NCI-H82 treated with DMSO at 0.1 percent for 48 hours (cell line): ENCODE measurements around the gene TYW1.
"Not testable (repeated sequence)": the region's sequence is repeated elsewhere in the genome, so short reads cannot be mapped to it uniquely, and the experiment has no call there.

Source experiments
- DNase-seq: peaks from one replicate; lab custom pipeline; 2025; ENCODE audit not compliant: unreplicated experiment; lab: John Stamatoyannopoulos, UW

TYW1 gene

DNA sequence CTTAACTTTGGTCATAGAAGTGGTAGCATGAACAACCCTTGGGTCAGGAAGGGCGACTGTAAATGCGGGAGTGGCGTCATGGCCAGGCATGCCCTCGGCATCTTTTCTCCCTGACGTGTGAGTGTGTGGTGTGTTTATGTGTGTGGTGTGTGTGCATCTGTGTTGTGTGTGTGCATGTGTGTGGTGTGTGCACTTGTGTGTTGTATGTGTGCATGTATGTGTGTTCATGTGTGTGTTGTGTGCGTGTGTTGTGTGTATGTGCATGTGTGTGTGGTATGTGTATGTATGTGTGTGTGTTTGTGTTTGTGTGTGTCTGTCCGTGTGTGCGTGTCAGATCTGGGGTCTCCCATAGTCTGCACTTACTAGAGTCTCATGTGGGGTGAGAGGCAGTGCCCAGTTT lies 192.5 kb downstream of the TYW1 start:
- DNase-seq = not testable (repeated sequence)

DNA sequence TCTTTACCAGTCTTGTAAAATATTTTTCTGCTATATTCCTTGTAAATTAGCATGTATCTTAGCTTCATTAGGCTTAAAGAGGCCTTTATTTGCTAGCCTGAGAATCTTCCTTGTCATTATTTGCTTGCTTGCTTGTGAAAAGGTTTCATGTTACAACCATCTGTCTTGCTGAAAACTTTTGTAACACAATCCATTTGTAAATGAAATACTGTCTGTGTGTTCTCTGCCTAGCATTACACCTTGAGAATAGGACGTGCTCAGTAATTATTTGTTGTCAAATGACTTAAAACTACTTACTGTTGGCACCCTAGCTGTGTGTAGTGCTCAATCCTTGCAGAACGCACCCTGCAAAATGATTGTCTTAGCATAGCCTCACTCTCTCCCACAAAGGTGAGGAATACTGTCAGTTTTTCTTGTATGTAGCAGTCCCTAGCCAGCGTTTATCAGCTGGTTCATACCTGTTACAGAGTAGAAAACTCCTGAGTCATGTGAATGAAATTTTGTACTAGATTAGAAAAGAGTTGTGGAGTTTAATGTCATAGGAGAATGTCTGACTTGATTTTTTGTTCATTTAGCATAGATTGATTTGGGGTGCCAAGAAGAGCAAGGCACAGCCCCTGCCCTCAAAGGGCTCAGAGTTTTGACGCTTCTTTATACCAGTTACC lies 193.3 kb downstream of the TYW1 start:
- not testable (repeated sequence) for DNase-seq

DNA sequence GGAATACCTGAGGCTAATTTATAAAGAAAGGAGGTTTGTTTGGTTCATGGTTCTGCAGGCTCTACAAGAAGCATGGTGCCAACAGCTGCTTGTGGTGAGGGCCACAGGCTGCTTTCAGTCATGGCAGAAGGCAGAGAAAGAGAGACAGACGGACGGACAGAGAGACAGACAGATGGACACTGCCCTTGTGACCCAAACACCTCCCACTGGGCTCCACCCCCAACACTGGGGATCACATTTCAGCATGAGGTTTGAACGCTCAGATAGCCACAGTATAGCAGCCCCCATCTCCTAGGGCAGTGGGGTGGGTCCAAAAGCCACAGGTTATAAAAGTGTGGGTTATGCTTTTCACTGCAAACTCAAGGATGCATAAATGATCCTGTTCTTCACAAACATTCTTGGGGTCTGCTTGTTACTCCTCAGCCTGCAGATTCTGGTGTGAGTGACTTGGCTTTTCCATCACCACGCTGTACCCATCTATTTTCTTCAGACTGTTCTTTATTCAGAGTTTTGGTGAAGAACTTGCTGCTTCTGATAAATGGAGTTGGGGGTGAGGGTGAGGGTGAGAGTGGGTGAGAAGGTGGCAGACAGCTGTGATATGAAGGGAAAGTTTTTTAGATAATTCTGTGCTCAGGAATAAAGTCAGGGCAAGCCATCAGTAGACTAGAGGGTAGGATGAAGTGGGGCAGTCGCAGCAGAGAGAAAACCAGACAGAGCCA lies 194.5 kb downstream of the TYW1 start:
- DNase-seq = not testable (repeated sequence)

DNA sequence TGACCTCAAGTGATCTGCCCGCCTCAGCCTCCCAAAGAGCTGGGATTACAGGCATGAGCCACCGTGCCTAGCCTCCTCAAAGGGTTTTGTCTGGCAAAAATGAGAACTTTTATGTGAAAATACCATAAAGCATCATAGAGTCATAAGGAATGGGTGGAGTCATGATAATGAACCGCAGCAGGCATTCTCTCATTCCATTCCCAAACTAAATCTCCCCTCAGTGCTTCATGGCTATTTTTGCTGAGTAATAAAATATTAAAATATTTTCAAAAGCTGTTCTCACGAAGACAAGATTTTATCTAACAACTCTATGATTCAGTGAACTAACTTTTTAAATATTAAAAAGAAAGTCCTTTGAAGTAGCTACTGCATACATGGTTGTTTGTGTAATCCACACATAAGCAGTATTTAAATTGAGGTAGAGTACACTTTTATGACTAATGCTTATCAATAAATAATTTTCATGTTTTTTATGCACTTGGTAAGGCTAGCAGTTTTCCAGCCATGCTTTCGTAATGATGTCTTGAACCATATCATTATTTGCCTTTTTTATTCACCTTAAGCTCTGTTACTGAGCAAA lies 195.6 kb downstream of the TYW1 start:
- DNase-seq = not testable (repeated sequence)

DNA sequence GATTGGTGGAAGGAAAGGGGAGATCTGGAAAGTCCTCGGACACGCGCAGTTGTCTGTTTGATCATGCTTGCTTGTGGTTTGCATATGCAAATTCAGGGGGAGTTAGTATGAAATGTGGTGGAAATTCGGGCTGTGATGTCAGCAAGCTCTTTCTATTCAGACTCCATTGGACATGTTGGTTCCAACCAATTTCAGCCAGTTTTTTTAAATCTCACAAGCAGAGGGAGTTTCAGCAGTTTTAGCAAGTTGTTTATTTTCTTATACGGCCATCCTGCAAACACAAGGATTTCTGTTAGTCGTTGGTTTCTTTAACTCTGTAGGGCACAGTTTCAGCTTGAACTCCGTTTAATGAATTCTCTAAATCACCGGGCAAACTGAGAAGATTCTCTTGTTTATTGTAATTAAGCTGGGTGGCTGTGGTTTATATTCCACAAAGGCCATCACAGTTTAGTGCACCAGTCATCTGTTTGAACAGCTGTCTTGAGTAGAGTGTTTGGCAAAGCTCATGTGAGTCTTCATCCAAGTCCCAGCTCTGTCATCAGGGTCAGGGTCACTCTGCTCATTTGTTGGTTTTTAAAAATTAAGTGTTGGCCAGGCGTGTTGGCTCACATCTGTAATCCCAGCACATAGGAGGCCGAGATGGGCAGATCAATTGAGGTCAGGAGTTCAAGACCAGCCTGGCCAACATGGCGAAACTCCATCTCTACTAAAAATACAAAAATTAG lies 196.4 kb downstream of the TYW1 start:
- not testable (repeated sequence) for DNase-seq

DNA sequence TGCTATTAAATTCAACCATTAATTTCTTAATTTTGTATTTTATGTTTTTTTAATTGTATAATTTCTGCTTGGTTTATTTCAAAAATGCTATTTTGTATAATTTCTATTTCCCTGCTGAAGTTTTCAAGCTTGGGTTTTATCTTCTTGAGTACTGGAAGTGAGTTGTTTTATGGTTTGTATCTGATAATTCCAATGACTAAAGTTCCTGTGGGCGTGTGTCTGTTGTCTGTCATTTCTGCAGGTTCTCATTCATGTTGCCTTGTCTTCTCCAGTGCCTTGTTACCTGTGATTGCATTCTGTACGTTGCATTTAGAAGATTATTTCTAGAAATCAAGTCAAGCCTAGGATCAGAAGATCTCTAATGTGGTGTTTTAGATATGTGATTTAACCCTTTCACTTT lies 199.5 kb downstream of the TYW1 start:
- DNase-seq = not testable (repeated sequence)

DNA sequence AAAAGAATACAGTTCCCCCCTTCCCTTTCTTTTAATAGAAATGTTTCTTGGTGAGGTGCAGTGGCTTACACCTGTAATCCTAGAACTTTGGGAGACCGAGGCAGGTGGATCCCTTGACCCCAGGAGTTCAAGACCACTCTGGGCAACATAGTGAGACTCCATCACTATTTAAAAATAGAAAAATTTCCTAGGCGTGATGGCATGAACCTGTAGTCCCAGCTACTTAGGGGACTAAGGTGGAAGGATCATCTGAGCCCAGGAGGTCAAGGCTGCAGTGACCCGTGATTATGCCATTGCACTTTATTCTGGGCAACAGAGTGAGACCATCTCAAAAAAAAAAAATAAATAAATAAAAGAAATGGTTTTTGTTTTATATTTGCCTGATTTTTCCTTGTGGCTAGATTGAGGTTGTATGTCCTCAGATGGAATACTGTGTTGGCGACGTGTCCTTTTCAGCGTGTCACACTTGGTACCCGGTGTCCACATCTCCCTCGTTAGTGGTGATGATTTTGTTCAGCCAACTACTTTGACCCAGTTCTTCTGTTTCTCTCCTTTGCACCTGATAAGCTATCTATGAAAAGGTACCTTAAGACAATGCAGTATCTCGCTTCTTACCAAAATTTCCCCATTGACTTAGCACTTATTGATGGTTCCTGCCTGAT lies 202.4 kb downstream of the TYW1 start:
- not testable (repeated sequence) for DNase-seq

DNA sequence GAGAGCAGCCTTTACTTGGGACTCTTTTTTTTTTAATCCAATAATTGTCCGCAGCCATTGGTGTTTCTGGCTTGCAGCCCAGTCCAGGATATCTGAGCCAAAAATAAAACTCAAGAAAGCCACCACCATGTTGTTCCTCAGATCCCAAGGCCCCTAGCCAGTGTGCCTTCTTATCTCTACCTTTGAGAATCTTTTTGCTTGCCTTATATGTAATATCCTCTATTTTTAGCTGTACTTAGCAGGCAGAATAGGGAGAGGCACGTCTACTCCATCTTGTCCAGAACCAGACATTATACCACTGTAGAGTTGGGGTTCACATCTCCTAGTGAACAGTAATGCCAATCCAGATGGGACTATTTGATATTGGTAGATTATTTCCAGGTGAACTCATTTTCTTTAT lies 209.1 kb downstream of the TYW1 start:
- DNase-seq = not testable (repeated sequence)

DNA sequence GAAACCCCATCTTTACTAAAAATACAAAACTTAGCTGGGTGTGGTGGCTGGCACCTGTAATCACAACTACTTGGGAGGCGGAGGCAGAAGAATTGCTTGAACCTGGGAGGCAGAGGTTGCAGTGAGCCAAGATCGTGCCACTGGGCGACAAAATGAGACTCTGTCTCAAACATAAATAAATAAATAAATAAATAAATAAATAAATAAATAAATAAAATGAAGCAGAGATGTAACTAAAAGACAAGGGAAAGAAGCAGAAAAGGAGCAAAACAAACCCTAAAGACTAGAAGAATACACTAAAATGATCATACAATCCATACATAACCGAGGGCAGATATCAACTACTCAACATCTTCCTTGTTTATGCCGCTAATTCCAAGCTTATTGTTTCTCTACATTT lies 209.8 kb downstream of the TYW1 start:
- no peak for DNase-seq

DNA sequence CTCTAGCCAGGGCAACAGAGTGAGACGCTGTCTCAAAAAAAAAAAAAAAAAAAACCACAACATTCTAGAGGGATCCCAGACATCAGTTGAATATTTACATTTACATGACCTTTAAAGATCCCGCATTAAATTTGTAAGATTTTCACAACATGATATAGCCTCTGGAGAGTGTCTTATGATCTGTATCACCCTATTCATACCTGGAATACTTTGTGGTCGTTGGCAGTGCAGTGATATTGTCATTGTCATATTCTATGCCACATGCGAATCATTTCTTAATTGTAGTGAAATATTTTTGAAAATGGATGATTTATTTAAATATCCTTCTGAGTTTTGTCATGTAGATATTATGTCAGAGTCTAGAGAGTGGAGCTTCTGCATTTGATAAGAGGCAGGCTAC lies 212.0 kb downstream of the TYW1 start:
- not testable (repeated sequence) for DNase-seq

DNA sequence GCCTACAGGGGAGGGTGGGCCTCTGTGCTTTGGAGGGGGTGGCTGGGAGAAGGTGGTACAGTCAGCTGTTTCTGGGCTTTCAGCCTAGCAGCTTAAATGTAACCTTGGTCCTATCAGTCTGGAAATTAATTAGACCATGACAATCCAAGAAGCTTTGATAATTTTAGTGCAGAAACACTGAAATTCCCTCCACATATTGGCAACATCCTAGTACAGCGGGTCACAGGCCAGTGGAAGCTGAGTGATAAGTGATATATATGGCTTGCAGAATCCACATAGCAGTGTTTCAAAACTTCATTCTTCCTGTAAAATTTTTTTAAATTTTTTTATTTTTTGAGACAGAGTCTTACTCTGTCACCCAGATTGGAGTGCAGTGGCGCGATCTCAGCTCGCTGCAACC lies 212.6 kb downstream of the TYW1 start:
- no peak for DNase-seq

DNA sequence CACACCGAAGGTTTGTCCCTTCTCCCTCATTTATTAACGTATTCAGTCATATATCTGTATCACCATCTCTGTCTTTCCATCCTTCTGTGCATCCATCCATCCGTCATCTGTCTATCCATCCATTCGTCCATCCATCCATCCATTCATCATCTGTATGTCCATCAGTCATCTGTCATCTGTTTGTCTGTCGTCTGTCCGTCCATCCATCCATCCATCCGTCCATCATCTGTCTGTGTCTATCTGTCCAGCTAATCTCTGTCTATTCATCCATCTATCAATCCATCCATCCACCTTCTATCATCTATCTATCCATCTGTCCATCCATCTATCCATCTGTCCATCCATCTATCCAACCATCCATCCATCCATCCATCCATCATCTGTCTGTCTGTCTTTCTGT lies 213.9 kb downstream of the TYW1 start:
- DNase-seq = no peak

DNA sequence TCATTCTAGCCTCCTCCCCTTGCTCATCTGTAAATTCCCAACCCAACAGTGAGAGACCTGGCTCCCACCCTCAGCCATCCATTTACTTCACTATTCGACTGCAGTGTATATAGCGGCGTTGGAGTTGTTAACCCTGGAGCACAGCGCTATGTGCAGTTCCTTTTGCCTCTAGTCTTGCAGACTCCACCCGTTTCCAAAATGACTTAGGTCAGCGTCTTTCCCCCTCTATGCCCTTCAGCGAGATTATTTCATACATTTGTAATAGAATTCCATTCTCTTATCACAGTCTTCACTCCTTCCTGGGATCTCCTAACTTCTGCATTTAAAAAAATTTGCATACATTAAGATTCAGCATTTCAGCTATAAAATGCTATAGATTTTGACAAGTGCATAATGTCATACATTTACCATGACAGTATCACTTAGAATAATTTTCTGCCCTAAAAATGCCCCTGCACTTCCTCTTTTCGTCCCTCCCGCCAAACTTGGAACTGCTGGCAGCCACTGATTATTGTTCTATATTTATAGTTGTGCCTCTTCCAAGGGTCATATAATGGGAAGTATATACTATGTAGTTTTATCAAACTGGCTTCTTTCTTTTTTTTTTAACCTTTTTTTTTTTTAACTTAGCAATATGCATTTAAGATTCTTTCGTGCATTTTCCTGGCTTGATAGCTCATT lies 215.2 kb downstream of the TYW1 start:
- DNase-seq = not testable (repeated sequence)

DNA sequence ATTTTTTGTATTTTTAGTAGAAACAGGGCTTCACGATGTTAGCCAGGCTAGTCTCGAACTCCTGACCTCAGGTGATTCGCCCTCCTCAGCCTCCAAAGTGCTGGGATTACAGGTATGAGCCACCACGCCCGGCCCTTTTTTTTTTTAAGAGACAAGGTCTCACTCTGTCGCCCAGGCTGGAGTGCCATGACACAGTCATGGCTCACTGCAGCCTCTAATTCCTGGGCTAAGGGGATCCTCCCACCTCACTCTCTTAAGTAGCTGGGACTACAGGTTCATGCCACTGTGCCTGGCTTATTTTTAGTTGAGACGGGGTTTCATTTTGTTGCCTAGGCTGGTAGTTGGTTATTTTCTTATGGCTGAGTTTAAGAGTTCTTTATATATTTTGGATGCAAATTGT lies 216.4 kb downstream of the TYW1 start:
- DNase-seq = not testable (repeated sequence)

DNA sequence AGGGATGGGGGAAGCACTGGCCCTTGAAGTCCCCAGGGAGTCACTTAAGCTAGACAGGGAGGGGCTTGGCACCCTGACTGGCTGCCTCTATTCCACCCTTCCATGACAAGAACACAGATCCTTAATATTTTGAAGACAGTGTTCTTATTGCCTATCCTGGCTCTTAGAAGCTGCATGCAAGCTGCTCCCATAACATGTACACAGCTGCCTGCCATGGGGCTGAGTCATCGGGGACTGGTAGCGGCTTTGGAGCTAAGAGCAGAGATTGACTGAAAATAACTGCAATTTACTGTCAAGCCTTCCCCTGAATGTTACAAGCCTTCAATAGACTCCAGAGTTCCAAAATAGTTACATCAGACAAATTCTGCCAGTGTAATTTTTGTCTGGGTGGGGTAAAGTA lies 226.9 kb downstream of the TYW1 start:
- DNase-seq = not testable (repeated sequence)

DNA sequence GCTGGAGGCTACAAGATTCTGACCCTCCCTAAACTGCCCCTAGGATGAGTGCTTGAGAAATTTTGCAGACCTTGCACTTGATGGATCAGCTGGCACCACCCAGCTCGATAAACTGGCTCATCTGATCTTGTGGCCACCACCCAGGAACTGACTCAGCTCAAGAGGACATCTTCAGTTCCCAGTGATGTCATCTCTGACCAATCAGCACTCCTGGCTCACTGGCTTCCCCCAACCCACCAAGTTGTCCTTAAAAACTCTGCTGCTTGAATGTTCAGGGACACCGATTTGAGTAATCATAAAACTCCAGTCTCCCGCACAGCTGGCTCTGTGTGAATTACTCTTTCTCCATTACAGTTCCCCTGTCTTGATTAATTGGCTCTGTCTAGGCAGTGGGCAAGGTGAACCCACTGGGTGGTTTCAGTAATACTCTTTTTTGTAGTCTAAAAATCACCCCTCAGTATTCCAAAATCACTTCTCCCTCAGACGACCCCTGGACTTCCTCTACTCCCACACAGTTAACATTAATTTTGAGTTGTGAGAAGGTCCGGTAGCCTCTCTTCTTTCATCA lies 229.8 kb downstream of the TYW1 start:
- not testable (repeated sequence) for DNase-seq

DNA sequence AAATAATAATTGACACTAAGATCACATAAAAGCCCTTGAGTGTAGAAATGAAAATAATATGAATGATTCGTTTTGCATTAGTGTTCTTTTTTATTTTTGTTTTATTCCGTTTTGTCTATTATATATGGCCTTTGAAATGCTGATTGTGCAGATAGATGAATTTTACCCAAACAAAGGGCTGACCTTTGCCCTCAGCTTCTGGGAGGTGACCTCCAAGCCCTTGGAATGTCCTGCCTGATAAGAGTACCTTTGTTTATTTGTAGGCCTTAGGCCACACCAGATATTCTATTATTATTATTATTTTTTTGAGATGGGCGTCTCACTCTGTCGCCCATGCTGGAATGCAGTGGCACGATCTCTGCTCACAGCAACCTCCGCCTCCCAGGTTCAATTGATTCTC lies 230.3 kb downstream of the TYW1 start:
- not testable (repeated sequence) for DNase-seq

DNA sequence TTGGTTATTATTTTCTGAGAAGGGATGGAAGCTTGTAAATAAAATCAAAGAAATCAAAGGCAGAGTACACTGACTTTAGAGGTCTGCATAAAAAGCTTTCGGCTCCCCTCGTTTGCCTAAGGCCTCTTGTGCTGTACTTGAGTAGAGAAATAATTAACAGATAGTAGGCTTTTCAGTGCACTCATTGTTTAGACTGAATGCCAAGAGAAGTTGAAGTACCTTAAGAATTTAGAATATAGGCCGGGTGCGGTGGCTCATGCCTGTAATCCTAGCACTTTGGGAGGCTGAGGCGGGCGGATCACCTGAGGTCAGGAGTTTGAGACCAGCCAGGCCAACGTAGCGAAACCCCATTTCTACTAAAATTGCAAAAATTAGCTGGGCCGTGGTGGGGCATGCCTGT lies 232.4 kb downstream of the TYW1 start:
- DNase-seq = not testable (repeated sequence)

DNA sequence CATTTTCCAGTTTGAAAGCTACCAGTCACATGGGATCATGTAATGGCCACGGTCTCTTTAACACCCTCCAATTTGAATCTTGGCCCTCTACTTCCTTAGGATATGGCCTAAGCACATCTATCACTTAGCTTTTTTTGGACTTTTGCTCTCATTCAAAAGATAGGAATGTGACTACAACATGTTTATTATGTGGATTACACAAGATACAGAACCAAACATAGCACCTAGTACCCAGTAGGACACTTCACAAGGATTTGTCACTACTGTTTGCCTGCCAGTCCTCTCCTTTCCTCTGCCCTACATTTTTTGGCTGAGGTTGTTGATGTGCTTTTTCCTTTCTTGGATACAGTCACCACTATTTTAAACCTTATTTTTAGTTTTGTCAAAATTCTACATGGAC lies 233.4 kb downstream of the TYW1 start:
- not testable (repeated sequence) for DNase-seq

DNA sequence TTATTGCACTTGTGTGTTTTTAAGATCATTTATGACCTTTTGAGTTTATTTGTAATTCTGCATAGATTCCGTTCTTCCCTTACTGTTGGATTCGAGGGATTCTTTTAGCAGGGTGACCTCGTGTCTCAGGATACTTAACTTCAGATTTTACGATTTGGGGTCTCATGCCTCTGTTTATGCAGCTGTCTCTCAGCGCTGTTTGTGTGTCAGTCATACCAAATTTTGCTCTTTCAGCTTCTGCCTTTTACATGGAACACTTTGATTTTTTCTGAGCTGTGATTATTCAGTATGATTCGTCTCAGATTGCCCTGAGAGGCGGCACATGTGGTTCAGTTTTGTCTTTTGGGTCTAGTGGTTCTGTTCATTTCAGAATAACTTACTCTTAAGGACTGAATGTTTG lies 236.9 kb downstream of the TYW1 start:
- not testable (repeated sequence) for DNase-seq
